ENCODE data around the gene C17orf50.
A peak's percentile ranks its signal among the peaks of the same experiment; 100 is the strongest.

The C17orf50 gene

DNA sequence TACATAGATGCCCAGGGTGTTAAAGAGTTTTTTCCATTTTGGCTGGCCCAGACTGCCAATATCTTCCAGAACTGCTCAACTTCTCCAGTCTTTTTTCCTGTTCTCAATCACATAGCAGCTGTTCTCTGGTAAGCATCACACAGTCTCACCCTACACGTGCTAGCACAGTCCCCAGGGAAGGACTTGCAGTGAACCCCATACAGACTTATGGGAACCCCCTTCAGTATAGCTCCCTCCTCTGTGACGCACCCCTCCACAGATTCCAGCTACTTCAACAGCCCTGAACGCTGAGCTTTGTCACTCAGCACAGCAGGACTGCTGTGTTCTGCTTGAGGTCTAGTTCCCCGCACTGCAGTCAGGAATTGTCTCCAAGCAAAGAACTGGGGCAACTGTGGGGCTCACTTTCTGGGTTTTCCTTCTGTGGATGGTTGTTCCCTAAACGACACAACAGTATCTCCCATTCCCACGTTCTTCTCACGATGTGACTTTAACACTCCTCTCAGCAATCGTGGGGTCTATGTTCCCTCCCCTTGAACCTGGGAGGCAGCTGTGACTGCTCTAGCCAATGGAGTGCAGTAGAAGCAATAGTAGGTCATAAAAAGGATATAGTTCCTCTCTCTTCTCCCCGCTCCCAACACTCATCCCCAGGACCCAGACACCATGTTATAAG is 31.1 kb downstream of the C17orf50 start:
- no peak for DNase-seq

DNA sequence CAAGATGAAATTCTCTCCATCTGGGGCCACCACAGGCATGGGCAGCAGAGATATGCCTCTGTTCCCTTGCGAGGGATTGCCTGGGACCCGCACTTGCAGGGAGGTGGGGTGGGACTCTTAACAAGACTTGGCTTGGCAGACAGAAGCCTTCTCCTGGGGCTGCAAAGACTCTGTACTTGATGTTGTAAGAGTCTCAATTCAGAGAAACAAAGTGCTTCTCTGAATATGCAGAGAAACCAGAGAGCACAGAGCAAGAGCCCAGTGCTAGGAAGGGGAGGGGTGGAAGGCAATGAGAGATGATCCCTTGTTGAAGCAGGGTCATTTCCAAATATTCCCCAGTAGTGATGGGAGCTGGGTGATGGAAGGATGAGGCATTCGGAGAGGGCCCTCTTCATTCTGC is 32.6 kb downstream of the C17orf50 start:
- no peak for DNase-seq

DNA sequence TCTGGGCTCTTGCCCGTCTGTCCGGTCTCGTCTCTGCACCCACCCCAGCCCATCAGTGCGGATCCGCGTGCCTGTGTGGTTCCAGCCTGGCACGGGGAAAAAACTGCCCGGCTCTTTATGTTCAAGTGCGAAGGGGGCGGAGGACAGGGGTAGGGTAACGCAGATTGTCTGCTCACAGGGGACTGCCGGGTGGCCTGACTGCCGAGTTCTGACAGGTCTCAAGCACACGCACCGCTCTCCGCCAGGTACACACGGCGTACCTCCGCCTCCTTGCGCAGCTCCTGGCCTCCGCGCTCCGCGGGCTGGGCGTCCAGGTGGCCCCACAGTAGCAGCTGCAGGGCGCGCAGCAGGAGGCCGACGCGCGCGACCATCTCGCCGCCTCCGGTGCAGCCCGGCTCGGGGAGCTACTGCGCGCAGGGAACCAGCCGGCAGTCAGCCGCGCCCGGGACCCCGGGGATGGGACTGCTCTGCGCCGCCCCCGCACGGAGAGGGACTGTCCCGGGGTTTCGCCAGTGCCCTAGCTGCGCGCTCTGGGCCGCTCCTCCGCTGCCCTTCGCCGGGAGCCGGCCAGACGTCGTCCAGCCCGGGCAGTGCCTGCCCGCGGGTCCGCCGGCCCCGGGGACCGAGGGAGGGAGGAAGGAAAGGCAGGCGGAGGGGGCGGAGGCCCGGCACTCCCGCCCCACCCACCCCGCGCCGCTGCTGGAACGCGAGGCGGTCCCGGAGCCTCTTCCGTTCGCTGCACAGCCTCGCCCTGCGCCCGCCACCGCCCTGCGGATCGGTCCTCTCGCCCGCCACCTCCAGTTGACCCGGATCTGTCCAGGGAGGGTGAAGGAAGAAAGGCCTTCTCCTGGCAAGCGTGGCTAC is 34.6 kb downstream of the C17orf50 start, which contains the start of gene MMP28:
Gene MMP28 (minus strand): TSS at position 635 of the 864 bp plus-strand sequence. CDS start 264 bp downstream, at position 371.
- no peak for DNase-seq

DNA sequence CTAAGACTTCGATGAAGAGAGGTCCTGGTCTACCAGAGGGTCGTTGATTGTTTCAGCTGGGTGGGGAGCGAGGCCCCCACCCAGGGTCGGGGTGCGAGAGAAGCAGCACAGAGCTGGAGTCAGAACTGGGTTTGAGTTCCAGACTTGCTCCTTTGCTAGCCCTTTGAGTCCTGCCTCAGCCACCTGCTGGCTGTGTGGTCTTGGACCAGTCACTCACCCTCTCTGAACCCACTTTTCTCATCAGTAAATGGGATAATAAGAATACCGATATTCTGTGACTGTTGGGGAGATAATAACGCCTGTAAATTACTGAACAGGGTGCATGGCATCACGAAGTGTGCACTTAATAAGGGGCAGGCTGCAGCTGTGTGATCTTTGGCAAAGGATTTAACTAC is 35.2 kb downstream of the C17orf50 start:
- DNase-seq: no peak

DNA sequence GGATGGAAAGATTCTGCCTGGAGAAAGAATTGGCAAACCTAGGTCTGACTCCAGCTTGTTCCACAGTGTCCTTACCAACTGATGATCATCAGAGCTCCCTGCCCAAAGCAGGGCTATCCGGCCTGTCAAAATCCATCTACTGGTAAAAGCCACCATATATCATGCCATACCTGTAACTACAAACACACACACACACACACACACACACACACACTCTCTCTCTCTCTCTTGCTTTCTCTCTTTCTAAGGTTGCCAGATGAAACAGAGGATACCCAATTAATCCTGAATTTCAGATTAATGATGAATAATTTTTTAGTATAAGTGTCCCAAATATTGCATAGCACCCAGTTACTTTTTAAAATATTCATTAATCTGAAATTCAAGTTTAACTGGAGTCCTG is 36.3 kb downstream of the C17orf50 start:
- no peak for DNase-seq

DNA sequence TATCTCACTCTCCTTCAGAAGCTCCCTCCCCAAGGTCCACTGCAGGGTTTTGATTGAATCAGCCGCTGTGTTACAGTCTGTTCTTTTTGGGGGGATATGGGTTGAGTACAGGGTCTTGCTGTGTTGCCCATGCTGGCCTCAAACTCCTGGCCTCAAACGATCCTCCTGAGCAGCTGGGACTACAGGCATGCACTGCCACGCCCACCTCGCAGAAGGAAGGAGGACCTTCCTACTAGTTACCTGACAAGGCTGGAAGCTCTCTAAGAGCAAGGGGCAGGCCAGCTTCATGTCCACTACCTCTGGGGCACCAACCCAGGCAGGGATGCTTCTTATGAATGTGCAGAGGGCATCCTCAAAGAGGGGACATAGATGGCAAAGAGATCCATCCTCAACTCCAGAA is 36.7 kb downstream of the C17orf50 start:
- DNase-seq: no peak

DNA sequence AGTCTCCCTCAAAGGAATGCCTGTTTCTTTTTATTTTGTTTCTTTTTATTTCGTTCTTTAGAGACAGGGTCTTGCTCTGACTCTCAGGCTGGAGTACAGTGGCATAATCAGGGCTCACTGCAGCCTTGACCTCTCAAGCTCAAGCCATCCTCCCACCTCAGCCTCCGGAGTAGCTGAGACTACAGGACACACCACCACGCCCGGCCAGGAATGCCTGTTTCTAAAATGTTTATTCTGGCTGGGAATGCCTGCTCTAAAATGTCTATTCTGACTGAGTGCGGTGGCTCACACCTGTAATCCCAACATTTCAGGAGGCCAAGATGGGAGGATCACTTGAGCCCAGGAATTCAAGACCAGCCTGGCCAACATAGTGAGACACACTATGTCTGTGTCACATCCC is 37.2 kb downstream of the C17orf50 start:
- DNase-seq: no peak

DNA sequence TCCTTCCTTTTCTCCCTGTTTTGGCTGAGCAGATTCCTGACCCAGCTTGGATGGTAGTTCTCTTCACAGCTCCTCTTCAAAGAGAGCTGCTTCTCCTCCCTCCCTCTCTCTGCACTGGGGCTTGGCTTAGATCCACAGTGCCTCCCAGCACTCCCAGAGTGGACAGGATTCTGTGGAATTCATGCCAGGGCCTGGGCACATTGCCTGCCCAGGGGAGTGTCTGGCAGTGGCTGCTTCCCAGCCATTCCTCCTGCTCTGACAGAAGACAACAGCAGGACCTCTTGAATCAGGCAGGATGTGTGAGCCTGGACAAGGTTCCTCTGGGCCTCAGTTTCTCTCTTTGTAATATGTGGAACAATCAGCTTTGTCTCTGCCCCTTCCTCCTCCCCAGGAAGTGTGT is 39.3 kb downstream of the C17orf50 start:
- peak in 1 of 2 donors; percentile 48 for DNase-seq

DNA sequence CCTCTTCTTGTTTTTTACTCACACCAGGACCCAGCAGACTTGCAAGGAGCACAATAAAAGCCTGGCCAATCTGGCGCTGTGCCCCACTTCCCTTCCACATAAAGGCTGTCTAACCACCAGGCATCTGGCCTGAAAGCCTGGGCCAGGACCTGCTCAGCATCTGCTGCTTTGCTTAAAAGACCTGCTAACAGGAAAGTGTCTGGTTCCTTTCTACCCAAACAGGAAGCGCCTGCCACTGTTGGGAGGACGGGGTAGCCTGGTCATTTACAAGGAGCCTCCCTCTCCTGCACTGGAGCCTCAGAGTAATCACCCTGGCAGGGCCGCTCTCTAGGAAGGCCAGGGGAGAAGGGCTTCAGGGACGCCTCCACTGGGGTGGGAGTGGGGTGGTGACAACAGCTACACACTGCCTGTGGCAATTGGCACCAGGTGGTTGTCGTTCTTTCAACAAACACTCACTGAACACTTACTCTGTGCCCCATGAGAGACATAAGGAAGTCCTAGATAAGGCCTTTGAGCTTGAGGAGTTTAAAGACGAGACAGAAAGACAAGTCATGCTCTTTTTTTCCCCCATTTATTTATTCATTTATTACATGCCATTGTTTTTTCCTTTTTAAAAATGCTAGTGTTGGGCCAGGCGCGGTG is 41.0 kb downstream of the C17orf50 start:
- DNase-seq: peak; percentile 54 to 59

DNA sequence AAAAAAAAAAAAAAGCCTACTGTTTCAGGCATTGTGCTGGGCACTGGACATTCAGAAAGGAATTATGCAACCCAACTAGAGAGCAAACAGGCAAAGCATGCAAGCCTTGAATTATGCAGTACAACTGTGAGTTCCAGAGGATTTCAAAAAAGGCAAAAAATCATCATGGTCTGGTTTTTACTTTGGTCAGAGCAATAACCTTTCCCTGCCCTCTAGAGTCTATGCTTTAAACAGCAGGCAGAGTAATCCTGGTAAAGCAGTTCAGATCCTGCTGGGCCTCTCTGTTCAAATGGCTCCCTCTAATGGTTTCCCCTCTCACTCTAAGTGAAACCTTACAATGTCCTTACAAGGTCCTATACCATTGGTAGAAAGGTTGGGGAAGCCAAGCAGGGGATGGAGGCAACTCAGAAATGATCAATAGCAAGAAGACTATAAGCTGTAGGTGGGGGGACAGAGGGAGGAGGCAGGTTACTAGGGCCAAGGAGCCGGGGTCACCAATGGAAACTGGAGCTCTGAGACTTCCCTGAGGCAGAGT is 44.0 kb downstream of the C17orf50 start:
- peak in 1 of 2 donors; percentile 95 for DNase-seq

DNA sequence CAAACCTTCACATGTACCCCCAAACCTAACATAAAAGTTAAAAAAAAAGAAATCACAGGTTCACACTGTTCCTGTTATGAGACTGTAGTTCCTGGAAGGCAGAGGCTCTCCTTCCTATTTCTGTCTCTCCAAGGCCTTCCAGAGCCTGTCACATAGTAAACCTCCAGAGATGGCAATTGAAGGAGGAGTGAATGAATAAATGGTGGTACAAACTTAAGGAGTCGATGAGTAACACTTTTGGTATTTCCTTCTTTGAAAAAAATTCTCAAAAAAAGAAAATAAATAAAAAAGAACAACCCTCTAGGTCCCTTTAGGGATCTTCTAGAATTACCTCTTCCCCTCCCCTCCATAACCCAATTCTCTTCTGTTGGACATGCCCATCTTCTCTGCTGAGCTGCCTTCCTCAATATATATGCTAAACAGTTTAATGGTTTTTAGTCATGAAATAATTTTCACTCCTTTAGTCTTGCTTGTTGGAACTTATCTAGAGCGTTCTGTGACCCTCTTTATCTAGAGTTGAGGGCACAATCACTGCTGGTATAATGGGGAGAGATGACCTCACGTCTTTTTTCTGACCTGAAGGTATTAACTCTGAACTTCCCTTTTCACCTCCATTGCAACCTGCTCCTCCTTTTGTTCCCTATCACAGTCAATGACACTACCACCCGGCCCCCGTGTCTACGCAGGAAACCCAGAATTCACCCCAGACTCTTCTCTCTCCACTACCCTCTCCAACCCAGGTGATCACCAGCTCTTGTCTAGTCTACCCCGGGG is 46.9 kb downstream of the C17orf50 start:
- DNase-seq: no peak

DNA sequence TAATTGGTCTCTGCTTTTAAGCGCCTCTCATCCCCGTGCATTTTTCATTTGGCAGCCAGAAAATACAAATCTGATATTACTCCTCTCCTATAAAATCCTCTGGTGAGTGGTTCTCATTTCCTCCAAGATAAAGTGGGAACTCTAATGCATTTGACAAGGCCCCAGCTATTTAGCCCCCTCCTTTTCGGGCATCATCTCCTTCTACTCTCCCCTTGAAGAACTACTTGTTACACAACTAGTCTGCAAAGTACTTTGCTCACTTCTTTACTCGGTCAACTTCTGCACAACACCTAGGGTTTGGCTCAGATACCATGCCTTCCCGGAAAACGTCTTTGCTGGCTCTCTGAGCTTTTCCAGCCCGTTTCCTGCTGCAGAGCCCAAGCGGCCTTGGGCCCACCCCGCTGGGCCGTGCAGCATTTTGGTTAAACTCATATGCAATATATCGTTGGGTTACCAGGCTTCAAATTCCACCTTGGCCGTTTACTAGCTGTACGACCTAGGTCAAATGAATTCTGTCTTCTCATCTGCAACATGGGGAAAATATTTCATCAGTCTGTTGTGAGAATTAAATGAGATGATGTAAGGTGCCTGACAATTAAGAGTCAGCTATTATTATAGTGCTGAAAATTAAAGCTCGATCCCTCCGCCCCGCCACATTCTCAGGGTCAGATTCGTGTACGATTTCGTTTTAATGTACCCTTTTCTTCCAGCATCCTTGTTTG is 47.7 kb downstream of the C17orf50 start:
- DNase-seq: no peak

DNA sequence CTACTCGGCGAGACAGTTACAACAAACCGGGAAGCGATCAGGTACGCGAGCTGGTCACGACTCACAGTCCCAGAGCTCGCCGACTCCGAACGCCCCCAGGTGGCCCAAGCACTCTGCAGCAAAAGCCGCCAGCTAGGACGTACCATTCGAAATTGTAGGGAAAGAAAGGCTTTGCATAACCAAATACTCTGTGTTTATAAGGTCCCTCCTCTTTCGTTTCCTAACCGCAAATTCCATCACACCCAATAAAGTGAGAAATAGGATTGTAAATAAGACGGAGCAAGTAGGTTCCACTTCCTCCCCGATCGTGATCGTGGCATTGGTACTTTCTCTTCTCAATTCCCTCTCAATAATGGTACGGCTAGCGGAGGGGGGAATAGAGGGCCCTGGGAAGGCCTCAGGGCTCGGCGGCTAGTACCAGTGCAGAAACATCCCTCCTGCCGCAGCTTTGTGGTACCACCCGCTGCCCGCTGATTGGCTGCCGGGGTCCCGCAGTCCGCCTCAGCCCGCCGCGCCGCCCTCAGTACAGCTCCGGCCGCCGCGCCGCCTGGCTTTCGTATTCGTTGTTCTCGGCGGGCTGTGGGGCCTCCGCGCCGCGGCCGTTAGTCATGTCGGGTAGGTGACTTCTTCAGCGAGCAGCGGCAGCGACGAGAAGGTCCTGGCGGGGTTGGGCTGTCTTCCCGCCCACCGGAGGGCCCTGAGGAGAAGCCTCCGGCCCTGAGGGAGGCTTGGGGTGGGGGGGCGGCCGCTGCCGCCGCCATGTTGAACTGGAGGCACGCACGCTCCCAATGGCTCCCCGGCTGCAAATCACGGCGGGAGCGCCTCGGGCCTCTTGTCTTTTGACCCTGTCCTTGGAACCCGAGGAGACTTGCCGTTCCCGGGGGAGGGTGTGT is 48.5 kb downstream of the C17orf50 start, which contains the start of gene TAF15:
Gene TAF15 (plus strand): TSS at position 523 of the 893 bp plus-strand sequence. CDS start 86 bp downstream, at position 609.
- peak; percentile 95 to 99 for DNase-seq

DNA sequence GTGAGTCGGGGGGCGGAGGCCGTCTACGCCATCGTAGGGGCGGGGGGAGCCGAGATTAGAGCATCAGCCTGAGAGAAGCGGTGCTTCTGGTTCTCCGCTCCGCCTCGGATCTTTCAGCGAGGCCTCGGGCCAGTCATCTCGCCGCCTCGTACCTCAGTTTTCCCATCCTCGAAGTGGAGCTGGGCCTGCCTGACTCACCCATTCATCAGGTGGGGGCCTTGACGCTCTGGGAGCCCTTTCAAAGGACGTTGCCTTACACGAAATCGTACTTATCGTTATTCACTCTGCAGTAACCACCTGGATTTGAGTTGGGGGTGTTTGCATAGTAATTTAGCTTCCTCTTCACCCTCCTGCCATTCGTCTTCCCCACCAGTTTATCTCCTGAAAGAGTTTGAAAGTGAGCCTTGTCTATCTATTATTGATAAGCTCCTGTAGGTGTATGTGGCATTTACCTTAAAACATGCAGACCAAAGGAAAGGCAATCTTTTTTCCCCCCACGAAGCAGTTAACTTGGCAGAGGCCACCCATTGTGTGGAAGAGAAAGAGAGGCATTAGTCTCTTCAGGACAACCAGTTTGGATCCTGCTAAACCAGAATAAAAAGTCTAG is 49.3 kb downstream of the C17orf50 start:
- DNase-seq: no peak

DNA sequence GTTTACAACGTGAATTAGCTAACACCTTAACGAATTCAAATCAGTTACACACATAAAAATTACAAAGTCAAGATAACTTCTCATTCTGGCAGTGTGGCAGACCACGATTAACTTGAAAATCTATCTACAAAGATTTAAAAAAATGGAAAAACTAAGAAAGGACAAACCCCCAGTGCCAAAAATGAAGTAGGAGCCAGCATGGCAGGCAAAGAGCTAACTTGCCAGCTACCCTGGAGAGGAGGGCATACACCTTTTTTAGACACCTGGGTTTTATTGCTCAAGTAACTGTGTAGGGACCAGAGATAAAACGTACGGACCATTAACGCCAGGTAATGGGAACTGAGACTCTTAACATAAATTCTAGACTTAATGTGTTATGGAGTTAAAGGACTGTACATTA is 51.1 kb downstream of the C17orf50 start:
- DNase-seq: no peak

DNA sequence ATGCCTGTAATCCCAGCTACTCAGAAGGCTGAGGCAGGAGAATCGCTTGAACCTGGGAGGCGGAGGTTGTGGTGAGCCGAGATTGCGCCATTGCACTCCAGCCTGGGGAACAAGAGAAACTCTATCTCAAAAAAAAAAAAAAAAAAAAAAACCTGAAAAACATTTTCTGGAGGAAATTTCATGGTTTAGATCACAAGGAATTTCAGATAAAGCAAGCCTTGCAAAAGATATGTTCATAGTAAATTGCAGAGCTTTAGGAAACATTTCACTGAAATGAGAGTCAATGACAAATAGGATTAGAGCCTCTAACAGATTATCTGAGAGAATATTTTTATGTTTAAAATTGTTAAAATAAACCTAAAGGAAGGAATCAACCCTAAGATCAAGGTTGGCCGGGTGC is 51.8 kb downstream of the C17orf50 start:
- no peak for DNase-seq
